Aorta (tissue), 4 donors: ENCODE measurements around the gene LMX1A. TPM values are rescaled to one million over a fixed set of nuclear protein-coding genes. Genes with fewer than 3 reads are reported as not detected.

Experiments
- polyA plus RNA-seq, 2 donors: library from polyadenylated mRNA; stranded (reverse); fragments of 200-250 nt; gene quantifications; one replicate each; pipeline ENCODE4 v1.2.3, GENCODE V29; 2013
- total RNA-seq, 2 donors: library from RNA; stranded (reverse); fragmentation: NEBNext Ultra II Directional; extraction: Animal tissue kit (Norgen Biotek cat#: 25700); gene quantifications; one replicate each; pipeline ENCODE4 v1.2.1, GENCODE V29; 2021
- donor health status: healthy with polysubstance abuse.
- donor health status: Bipolar disorder and iron deficiency.
- donor health status: DM: no; HTN: no; CAD: no.
- donor health status: DM: yes; HTN: yes; CAD: no.

LMX1A gene
- total and polyA plus RNA-seq, 4 donors = 0.25 to 0.84 TPM; not detected in 2

Other genes with a start within 250 kb of the LMX1A start
- gene RXRG, start 88.4 kb upstream of the LMX1A start, total RNA-seq = 1 to 10 TPM in 1 of 2 donors, not detected in 1; 2.2 TPM
- gene RXRG, start 88.4 kb upstream of the LMX1A start, polyA plus RNA-seq = under 1 TPM in 1 of 2 donors, not detected in 1; 0.23 TPM
- not detected for gene LRRC52, start 187.3 kb upstream of the LMX1A start, total RNA-seq
- not detected for gene LRRC52, start 187.3 kb upstream of the LMX1A start, polyA plus RNA-seq